ENCODE results near the gene FTCD. TPM values are rescaled to one million over a fixed set of nuclear protein-coding genes. Genes with fewer than 3 reads are reported as not detected.

FTCD gene
- total and polyA plus RNA-seq, 3 donors from 2014 or later: 49.2 to 63.5 (median 50.5) TPM

DNA sequence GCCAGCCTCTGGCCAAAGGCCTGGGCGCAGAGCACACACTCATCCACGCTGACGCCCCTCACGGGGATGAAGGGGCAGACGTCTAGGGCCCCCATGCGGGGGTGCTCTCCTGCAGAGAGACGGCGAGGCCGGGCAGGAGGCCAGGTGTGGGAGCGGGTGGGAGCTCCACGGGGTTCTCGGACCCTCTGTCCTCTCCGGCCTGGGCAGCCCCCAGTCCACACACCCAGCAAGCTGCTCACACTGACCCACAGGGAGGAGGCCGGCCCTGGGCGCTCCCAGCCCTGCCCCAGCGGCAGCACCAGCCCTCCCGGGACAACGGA is 2.5 kb downstream of the FTCD start:
- Histone ChIP-seq H3K4me3 (no peak overlapping the region), H3K27ac (peak overlapping the region; percentile 84 to 88), H3K27me3 (no peaks in the 10 kb centered on the region), H3K9me3 (no peaks in the 10 kb centered on the region), H3K4me1 (peaks cover 26% of the 10 kb centered on the region), H3K36me3 (ENCODE audit: low read depth, missing control alignments) (no peaks in the 10 kb centered on the region)
- no peak for DNase-seq
- TF ChIP-seq, protein P1, sequence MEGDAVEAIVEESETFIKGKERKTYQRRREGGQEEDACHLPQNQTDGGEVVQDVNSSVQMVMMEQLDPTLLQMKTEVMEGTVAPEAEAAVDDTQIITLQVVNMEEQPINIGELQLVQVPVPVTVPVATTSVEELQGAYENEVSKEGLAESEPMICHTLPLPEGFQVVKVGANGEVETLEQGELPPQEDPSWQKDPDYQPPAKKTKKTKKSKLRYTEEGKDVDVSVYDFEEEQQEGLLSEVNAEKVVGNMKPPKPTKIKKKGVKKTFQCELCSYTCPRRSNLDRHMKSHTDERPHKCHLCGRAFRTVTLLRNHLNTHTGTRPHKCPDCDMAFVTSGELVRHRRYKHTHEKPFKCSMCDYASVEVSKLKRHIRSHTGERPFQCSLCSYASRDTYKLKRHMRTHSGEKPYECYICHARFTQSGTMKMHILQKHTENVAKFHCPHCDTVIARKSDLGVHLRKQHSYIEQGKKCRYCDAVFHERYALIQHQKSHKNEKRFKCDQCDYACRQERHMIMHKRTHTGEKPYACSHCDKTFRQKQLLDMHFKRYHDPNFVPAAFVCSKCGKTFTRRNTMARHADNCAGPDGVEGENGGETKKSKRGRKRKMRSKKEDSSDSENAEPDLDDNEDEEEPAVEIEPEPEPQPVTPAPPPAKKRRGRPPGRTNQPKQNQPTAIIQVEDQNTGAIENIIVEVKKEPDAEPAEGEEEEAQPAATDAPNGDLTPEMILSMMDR (IDR thresholded peaks at IDR 0.05): no peak
- intact Hi-C loops (cut with DNase I; ENCODE audit: low total_unique reads): no loop called here
- 52 to 74% methylated on average over 7 to 18 of the region's 18 CpGs for WGBS, 2 donors

DNA sequence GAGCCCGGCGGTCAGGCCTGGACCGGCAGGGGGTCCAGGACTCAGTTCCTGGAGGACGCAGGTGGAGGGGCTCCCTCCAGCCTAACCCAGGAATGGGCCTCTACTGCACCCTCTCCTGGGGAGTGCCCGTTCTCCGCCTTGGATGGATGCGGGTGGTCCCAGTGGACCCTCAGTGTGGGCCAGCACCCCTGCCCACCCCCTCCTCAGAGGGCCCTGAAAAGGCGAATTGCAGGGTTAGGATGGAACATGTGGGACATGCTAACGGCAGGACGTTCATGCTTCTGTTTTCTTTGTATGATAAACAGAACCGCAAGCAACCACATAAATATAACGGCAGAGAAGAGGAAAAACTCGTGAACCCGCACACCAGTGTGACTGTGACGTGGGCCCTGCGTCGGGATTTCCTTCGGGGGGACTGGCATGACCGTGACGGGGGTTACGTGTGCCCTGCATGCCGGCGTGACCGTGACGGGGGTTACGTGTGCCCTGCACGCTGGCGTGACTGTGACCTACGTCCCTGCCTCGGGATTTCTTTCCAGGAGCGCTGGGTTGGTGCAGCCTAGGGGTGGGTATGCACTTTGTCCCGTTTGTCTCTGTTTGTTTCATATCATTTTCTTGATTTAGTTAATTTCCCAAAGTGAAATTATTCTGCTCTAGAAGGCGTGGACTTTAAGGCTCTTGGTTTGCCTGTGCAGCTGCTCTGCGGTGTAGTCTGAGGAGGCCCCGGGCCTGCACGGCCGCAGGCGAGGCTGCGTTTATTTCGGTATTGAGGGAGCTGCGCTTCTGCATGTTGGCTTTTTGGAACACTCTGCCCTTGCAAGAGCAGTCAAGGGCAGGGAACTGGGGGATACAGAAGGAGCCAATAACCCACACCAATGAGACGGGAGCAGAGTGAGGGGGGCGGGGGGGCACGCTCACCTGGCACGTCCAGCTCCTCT is 3.1 kb downstream of the FTCD start:
- intact Hi-C loops (cut with DNase I; ENCODE audit: low total_unique reads): no loop called here
- Histone ChIP-seq H3K36me3 (ENCODE audit: low read depth, missing control alignments) (no peaks in the 10 kb centered on the region), H3K4me3 (no peak overlapping the region), H3K9me3 (no peaks in the 10 kb centered on the region), H3K27ac (peak overlapping the region; percentile 84 to 88), H3K27me3 (no peaks in the 10 kb centered on the region), H3K4me1 (peaks cover 26% of the 10 kb centered on the region)
- DNase-seq: peak; percentile 26
- no peak for TF ChIP-seq POLR2A (IDR thresholded peaks at IDR 0.05)
- TF ChIP-seq, protein P1 (IDR thresholded peaks at IDR 0.05): no peak
- 74 to 79% methylated on average over 42 to 45 of the region's 45 CpGs for WGBS, 2 donors

GRCh38 chr21:46151261-46151988 is 4.0 kb downstream of the FTCD start:
- H3K27me3 ChIP-seq: no peaks in the 10 kb centered on the region
- 89 to 92% methylated on average over 25 to 41 of the region's 47 CpGs for WGBS, 2 donors
- DNase-seq: peak; percentile 10
- TF ChIP-seq, protein P1 (IDR thresholded peaks at IDR 0.05): no peak
- TF ChIP-seq POLR2A (IDR thresholded peaks at IDR 0.05): no peak
- H3K27ac ChIP-seq: no peak overlapping the region
- no peak overlapping the region for H3K4me3 ChIP-seq
- peaks cover 26% of the 10 kb centered on the region for H3K4me1 ChIP-seq
- H3K9me3 ChIP-seq: no peaks in the 10 kb centered on the region
- intact Hi-C loops (cut with DNase I; ENCODE audit: low total_unique reads): no loop called here
- no peaks in the 10 kb centered on the region for H3K36me3 ChIP-seq (ENCODE audit: low read depth, missing control alignments)

DNA sequence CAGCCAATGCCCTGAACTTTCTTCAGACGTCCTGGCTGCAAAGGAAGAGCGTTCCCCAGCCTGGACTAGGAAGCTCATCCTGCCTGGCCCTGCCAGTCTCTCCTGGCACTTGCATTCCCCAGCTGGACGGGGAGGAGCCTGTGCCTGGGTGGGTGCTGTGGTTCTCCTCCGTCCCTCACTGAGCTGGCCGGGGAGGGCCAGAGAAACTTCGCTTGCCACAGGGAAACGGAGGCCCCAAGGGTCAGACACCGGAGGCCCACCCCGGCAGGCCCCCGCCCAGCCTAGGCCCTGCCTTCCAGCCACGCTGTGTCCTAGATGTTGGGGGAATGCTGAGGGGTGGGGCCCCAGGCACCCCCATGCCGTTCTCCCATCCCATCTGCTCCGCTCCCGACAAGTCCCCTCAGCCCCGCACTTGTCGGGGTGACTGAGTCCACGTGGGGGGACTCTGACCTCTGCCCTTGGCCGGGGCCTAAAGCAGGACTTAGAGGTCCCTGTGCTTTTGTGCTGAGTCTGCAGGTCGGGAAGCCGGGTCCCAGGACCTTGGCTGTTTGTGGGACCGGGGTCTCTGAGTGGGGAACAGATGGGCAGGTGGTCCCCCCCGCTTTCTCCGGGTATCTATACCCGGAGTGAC is 4.8 kb downstream of the FTCD start:
- Histone ChIP-seq H3K4me1 (peaks cover 19% of the 10 kb centered on the region), H3K27me3 (no peaks in the 10 kb centered on the region), H3K36me3 (ENCODE audit: low read depth, missing control alignments) (no peaks in the 10 kb centered on the region), H3K27ac (no peak overlapping the region), H3K4me3 (no peak overlapping the region), H3K9me3 (no peaks in the 10 kb centered on the region)
- DNase-seq: peak; percentile 11
- intact Hi-C loops (cut with DNase I; ENCODE audit: low total_unique reads): no loop called here
- TF ChIP-seq, protein P1 (IDR thresholded peaks at IDR 0.05): no peak
- no peak for TF ChIP-seq POLR2A (IDR thresholded peaks at IDR 0.05)
- WGBS, 2 donors: 92% methylated on average over 17 to 24 of the region's 24 CpGs
